GM21723 (cell line): Measurements from ENCODE around the gene FOXP1.
"Not testable (repeated sequence)": the region's sequence is repeated elsewhere in the genome, so short reads cannot be mapped to it uniquely, and the experiment has no call there.

ENCODE experiments used
- ATAC-seq: cut with Tn5 transposase; IDR thresholded peaks from one replicate; pipeline ENCODE4 v1.9.1; 2021; ENCODE audit warnings: mild to moderate bottlenecking, moderate library complexity; ENCODE audit not compliant: unreplicated experiment

FOXP1 gene

DNA sequence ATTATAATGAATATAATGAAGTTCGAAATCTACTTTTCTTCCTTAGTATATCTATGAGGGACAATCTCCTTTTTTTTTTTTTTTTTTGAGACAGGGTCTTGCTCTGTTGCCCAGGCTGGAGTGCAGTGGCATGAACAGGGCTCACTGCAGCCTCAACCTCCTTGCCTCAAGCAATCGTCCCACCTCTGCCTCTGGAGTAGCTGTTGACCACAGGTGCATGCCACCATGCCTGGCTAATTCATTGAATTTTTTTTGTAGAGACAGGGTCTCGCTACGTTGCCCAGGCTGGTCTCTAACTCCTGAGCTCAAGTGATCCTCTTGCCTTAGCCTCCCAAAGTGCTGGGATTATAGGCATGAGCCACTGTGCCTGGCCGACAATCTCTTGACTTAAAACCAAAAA is 607.5 kb downstream of the FOXP1 start:
- ATAC-seq, result not testable (repeated sequence)

DNA sequence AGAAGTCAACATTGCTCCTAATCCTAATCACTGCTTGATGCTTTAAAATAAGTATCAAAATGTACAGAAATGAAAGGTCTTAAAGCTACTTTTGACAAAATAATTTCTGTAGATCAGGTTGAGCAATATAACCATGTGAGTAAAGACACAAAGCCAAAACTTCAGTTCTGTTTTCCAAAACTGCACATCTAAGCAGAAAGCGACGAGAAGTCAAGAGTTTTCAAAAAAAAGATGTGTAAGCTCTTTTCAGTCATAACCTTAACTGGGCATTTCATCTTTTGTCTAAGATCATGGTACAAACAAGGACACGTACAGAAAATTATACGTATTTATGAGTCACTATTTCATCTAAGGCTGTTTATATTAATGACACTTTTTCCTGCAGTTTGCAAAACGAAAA is 608.8 kb downstream of the FOXP1 start:
- ATAC-seq, result no peak

DNA sequence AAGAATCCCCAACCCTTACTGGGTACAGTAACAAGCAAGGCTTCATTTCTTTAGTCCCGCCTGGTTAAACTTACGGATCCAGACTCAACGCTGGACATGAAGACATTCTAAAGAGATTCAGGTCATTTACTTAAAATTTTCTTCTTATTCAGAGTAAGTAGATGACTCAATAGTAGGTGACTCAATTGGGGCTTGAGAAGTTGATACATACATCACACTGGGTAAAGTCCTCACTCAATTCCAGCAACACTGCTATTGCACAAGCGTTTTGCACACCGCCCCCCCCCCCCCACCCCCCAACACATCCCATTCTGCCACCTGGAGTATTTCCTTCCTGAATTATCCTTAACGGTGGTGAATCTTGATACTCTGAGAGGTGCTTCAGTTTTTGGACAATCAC is 610.0 kb downstream of the FOXP1 start:
- ATAC-seq, result no peak

DNA sequence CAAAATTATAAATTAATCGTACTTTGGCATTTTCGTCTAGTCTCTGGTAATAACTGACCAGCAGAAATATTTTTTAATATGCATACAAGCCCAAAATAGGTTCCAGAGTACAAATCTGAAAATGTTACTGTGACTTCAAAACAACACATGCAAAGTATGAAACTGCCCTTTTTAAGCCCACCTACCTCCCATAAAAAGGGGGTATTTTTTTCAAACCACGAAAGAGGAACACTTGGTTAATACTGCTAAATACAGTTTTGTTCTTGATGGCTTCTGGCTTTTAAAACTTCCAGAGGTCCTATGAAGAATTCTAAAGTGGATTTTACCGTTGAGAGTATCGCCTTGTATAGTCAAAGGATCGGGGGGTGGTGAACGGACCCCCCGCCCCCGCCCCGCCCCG is 610.7 kb downstream of the FOXP1 start:
- no peak for ATAC-seq

DNA sequence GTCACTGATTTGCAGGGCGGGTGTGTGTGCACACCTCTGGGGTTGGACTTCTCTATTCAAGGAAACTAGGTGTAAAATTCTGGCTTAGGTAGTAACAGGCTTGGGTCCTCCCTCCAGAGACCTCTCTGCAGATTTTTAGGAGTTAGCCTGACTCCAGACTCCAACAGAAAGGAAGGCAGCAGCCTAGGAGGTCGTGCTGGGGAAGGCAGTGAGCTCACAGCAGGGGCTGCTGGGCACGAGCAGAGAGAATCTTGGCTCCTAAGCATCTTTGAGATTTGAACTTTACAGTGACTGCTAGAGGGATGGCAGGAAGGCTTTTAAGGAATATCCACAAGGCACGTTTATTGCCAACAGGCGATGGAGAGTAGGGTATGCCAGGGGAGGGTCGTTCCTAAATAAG is 612.6 kb downstream of the FOXP1 start:
- ATAC-seq, result no peak

DNA sequence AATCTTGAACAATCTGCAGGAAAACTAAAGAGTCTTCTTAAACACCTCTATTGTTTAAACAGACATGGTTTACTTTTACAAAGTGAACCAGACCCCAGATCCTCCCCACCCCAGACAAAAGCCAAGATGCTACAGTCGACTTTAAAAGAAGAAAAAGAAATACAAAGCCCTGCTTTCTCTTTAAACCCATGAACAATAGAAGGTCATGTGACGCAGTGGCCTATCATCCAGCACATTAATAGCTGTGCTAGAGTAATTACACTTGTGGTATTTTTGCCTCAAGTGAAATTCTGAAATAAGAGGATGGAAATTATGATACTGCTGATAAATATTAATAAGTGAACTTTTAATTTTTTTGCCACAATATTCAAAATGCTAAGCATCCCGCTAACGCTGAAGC is 613.4 kb downstream of the FOXP1 start:
- ATAC-seq, result no peak

DNA sequence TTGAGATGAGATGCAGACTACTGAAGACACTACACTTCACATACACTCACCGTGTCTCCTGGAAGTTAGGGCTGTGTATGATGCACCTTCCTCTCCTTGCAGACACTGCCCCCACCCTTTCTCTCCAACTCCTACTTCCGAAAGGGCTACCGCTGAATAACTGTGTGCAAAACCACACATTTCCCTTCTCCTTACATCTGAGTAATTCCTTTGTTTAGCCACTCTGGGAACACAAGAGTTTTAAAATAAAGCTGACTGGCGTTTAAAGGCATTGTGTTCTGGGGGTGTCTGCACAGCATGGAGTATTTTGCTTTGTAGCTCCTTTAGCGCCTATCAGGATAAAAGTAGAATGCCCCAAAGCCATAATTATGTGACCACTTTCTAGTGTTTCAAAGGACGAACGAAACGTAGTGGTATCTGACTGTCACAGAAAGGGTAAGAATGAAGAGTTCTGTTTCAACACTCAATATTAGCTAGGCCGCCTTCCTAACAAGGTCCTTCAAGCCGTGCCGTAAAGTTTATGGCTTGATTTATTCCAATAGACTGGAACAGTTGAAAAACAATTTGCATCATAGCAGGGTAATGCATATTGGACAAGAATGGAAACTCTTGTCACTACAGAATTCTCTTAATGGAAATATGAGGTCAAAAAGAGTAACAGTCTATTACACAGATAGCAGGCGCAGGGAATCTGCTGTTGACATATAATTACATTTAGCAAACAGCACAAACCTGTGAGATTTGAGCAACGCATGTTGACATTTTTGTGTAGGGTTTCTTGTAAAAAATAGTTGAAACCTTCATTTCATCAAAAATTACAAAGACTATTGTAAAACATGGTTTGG is 619.9 kb downstream of the FOXP1 start:
- ATAC-seq, result no peak

DNA sequence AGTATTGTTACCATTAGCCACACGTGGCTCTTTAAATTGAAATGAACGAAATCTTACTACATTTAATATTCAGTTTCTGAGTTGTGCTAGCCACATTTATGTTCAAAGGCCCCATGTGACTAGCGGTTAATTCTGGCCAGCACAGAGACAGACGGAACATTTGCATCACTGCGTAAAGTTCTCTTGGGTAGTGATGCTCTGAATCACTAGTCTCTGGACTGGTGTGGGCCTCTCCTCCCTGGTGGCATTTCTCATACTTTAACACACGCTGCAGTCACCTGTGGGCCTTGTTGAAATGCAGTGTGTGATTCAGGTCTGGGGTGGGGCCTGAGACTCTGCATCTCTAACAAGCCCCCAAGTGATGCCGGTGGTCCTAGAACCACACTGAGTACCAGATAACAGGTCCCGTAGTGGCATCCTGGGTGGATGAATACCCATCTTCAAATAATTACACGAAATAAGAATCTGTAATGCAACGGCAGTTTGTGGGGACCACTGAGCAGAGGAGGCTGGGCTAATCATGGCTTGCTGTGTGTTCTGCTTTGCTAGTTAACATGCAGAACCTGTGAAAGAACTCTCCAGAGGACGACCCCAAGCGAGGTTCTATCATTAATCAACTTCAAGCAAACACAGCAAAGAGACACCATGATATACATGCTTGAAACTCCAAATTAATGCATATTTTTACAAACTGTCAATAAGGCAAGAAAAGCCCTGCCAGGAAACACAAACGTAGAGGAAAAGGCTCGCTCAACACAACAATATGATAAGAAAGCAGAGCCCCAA is 623.8 kb downstream of the FOXP1 start:
- ATAC-seq, result no peak

DNA sequence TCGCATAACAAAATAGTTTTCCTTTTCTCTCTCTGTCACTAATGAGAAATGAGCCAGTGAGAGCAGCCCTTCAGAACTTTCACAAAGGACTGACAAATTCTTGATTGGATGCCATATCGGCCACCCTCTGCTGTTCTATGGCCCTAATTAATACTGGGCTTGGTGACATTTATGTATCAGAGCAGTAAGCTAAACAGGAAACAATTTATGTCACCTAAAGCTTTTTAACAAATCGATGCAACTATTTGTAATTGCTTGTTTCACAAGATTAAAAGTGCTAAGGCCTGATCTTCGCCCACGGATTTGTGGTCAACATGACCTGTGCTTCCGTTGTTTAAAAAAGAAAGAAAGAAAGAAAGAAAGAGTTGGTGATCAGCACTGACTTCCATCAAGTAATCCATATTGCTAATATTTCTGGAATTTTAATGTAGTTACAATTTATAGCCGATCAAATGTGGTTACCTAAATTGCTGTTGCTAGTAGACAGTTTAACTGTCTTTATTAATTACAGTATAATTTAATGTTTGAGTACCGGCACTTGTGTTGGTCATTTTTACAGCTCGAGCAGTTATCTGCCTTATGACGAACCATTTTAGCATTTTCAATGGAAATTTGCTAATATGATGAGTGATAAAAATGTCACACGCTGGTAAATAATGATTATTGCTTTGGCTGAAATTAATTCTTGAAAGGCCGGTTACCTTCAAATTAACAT is 631.3 kb downstream of the FOXP1 start:
- ATAC-seq, result no peak

DNA sequence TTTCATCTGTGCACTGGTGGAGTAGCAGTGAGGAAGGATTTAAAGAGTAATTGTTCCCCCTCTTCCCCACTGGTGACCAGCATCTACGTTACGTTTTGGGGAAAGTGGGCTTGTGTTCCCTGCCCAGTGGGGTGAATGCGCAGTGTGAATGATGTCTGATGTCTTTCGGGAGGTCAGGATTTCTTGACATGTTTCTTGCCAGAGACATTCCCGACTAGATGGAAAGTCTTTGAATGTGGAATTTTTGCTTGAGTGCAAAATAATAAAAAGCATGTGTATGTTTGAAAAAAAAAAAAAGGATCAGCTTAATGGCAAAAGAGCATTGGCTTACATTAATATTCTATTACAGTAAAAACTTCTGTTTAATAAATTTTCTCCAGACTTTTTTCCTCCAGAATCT is 632.2 kb downstream of the FOXP1 start:
- no peak for ATAC-seq

DNA sequence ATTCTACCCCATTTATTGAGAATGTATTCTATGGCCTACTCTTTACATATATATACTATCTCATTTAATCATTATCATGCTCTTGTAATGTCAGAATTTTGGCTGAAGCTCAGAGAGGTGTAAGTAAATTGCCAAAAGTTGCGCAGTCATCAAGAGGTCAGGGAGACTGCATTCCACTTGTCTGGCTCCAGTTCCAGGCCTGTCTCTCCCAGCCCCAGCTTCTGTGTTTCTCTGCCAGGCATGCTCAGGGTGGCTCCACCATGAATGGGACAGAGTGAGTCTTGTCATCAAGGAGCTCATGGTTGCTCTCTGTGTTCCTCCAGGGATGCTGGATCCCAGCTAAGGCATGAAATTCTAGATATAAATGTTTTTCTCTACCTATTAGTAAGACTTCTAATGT is 635.9 kb downstream of the FOXP1 start:
- ATAC-seq, result no peak

DNA sequence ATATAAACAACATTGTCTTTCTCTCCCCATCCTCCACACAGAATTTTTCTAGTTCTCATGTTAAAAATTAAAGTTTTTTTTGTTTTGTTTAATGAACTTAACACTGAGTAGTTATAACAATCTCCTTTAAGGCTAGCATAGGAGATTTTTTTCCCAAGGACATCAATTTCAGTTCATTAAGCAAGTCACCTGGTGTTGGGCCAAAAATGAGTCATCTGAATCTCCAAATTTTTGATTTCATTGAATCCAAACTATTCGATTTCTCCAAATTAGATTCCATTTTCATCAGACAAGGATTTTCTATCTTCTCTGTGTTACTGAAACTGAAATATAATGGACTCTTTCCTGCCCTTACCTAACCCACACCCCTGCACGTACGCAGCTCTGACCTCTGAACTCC is 639.6 kb downstream of the FOXP1 start:
- ATAC-seq, result no peak

DNA sequence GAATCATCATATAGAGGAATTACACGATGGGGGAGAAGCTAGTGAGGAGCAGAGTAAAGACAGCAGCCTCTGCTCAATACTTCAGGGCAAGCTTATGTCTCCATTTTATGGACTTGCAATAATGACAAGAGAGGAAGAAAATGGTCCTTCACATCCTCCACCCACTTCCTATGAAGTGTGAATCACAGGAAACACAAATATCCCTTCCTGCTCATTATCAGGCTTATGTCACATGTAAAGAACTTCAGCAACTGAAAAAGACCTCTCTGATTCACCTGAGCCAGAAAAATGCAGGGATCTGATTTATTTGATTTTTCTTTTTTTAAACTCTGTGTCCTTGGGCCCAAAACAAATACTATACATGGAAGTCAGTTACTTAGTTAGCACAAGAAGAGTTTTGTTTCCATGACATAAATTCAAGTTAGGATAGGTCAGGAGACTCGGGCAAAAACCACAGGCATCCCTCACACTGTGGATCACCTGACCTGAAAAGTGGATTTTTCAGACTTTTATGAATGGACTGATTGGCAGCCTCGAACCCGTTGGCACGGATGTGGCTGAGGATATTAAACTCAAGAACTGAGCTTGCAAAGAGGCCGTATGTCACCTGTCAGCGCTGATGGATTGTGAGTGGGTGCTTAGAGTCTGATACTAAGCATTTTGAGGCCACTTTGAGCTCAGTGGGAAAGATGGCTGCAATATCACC is 650.3 kb downstream of the FOXP1 start:
- ATAC-seq, result no peak

DNA sequence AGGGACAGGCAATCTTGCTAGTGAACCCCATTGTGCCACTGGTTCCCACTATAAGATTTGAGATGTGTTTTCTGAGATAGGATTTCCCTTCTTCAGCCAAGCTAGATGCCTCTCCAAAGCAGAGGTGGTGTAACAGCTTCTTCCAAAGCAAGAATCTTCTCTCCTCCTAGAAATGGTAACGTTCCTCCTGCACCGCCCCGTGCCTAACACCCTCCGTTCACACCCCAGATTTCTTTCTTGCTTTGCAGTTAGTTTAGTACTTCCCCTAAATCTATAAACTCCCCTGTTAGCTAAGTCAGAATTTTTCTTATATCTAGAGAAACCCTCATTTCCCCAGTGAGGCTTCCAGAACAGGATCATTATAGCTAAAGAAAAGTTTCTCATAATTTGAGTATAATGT is 653.5 kb downstream of the FOXP1 start:
- no peak for ATAC-seq

DNA sequence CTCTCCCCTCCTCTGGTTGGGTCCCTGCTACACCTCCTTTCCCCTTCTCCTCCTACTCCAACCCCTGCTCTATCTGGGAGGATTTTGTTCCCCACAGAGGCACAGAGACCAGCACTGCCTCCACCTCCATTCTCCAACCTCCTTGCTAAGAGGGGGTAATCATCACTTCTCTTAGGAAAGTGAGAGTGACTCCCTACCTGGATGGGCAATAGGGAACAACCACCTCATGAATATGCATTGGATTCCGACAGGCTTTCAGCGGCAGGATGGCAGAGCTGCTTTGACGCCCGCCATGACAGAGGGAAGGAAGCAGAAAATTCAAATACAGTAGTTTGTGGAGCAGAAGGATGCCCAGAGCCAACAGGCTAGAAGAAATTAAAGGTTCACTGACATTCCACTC is 656.3 kb downstream of the FOXP1 start:
- ATAC-seq, result no peak

DNA sequence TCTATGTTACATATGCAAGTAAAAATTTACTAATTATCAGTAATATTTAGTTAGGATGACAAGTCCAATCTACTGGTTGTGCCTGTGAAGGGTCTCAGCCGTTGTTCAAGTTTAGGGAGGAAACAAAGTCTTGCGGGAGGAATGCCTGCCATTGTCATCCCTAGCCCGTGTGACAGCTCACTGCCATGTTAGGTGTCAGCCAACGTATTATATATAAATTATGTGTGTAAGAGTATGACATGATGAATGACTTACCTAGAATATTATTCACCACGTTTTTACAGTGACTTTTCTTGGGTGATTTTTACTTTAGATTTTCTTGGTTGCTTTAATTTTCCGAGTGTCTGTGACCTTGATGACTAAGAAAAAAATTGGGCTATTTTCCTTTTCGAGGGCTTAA is 656.7 kb downstream of the FOXP1 start:
- ATAC-seq, result no peak

DNA sequence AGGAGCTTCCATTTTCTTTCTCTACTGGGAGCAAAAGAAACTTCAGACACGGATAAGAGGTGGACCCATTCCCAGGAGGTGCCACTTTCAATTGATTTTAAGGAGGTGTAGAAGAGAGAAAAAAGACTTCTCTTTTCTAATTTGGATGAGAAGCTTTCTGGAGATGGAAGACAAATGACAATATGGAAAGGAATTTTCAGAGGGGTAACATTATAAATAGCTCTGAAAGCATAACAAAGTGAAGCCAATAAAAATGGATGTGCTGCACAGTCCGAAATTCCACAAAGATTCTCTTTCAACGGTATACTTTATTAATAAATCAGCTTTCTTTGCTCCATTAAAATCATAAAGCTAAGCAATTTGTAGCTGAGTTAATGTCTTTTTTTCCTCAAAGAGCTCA is 663.9 kb downstream of the FOXP1 start:
- no peak for ATAC-seq

DNA sequence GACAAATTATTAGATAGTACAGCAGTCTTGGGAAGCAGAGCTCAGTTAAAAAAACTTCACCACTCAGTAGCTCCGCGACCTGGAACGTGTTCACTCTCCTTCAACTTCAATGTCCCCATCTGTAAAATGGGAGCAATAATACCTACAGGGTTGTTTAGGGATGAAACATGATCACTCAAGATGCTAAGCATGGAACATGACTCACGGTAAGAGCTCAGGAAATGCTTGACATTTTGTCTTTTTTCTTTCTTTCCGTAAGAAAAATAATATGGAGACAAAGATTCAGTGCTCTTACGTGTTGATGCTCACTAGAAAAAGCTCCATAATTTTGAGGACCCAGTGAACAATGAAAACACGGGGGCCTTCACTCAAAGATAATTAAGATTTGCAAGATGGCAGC is 664.4 kb downstream of the FOXP1 start:
- ATAC-seq, result no peak

DNA sequence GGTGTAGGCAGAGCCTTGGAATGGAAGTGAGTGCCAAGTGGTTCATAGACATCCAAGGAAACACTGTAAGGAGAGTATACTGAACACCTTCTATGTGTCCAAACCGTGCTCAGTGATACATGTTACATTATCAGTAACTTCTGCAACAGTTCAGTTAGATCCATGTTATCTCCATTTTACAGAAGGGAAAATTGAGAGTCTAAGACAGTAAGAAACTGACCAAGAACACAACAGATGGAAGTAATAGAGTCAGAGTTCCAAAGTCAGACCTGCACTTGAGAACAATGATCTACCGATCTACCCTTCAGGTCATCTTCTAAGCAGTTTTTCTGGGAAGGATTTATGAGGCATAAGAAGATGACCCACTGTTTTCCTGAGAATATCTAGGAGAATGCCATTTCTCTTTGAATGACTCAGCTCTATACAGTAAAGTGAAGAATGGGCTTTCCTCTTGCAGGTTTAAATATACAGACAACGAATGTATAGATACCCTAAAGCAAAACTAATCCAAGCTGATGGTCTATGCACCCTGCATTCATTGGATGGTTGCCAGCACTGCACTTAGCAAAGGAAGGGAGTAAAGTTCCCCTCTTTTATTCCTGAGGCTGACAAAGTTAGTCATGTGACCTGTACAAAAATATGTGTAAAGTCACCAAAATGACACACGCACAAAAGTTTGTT is 667.0 kb downstream of the FOXP1 start:
- no peak for ATAC-seq

DNA sequence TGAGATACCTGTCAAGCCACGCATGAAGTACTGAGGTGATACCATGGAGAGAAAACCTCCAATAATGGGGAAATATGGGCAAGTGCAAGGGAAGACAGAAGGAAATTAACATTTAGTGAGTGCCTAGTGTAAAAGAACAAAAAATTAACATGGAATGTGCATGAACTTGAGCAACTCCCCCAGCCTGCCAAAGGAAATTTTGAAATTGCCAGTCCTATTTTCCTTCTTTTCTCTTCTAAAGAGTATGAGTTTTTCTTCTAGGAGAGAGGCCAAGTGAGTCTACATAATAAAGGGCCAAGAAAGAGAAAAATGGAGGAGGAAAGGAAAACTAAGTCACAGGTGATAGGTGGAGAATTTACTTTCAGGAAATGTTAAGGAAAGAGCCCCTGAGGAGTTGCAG is 668.7 kb downstream of the FOXP1 start:
- ATAC-seq, result no peak

DNA sequence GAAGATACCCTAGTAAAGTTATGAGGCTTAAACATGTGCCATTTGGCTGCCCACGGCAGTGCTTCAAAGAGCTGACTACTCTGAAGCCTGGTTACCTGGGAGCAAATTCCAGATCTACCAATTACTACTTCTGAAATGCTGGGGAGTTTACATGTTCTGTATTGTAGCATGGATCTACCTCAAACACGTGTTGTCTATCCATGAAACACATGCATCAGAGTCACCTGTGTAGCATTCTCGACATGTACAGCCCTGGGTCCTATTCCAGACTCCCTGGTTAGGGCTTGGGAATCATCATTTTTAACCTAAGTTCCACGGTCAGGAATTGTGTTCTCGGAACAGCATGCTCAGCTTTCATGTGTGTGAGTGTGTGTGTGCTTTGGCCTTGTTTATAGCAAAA is 671.8 kb downstream of the FOXP1 start:
- ATAC-seq, result no peak
